Tongue (tissue), 2 donors: ENCODE results near the gene PCBP1. TPM values are rescaled to one million over a fixed set of nuclear protein-coding genes. Genes with fewer than 3 reads are reported as not detected.
"Not testable (repeated sequence)": the region's sequence is repeated elsewhere in the genome, so short reads cannot be mapped to it uniquely, and the experiment has no call there.

Experiments used
- DNase-seq: peaks from one replicate; pipeline ENCODE4 v3.0.0-alpha.2; 2015
- total RNA-seq: library from RNA; depleted of rRNA; stranded (reverse); fragments of >200 nt; gene quantifications from one replicate; pipeline ENCODE4 v1.2.3, GENCODE V29; 2014

Gene PCBP1
- total RNA-seq, 1 donor from 2014 or later, result 104 TPM

- DNase-seq, result no peak
Measured at GRCh38 chr2:70098032-70098431, 10.8 kb downstream of the PCBP1 start.

GRCh38 chr2:70099270-70099669 is 12.0 kb downstream of the PCBP1 start:
- no peak for DNase-seq

- no peak for DNase-seq
Measured at GRCh38 chr2:70101174-70101573, 13.9 kb downstream of the PCBP1 start.

- not testable (repeated sequence) for DNase-seq
Measured at GRCh38 chr2:70101686-70102085, 14.4 kb downstream of the PCBP1 start.

GRCh38 chr2:70102323-70102905 is 15.1 kb downstream of the PCBP1 start:
- not testable (repeated sequence) for DNase-seq

GRCh38 chr2:70103531-70104061 is 16.3 kb downstream of the PCBP1 start:
- DNase-seq, result no peak

GRCh38 chr2:70104231-70105111 is 17.2 kb downstream of the PCBP1 start:
- peak; percentile 94 for DNase-seq

GRCh38 chr2:70106138-70106537 is 18.9 kb downstream of the PCBP1 start:
- DNase-seq, result not testable (repeated sequence)

- not testable (repeated sequence) for DNase-seq
Measured at GRCh38 chr2:70110397-70110796, 23.1 kb downstream of the PCBP1 start.

GRCh38 chr2:70111752-70112591 is 24.7 kb downstream of the PCBP1 start:
- DNase-seq, result no peak

- peak; percentile 66 for DNase-seq
Measured at GRCh38 chr2:70113359-70114070, 26.2 kb downstream of the PCBP1 start.

GRCh38 chr2:70115646-70116442 is 28.6 kb downstream of the PCBP1 start:
- DNase-seq, result peak; percentile 72

- DNase-seq, result peak; percentile 91
Measured at GRCh38 chr2:70116936-70117552, 29.8 kb downstream of the PCBP1 start.

GRCh38 chr2:70118798-70119454 is 31.6 kb downstream of the PCBP1 start:
- no peak for DNase-seq

GRCh38 chr2:70121627-70122372 is 34.5 kb downstream of the PCBP1 start:
- peak; percentile 62 for DNase-seq

GRCh38 chr2:70122470-70122869 is 35.2 kb downstream of the PCBP1 start:
- no peak for DNase-seq

- DNase-seq, result peak; percentile 93
Measured at GRCh38 chr2:70123051-70123828, 36.0 kb downstream of the PCBP1 start.

GRCh38 chr2:70123829-70124116 is 36.5 kb downstream of the PCBP1 start:
- no peak for DNase-seq
